Suprapubic skin (tissue), 4 donors: ENCODE measurements around the gene ABCA4. TPM values are rescaled to one million over a fixed set of nuclear protein-coding genes. Genes with fewer than 3 reads are reported as not detected.

Experiments
- DNase-seq, 2 donors: peaks; one replicate each; pipeline ENCODE4 v3.0.0-alpha.2; 2019; ENCODE audit warnings: low spot score in 2 of 2
- H3K27ac ChIP-seq: fragments of 200-600 bp; sonication (generic); one replicate; pipeline ENCODE4 v1.5.1; 2019
- H3K27me3 ChIP-seq: fragments of 200-600 bp; sonication (generic); one replicate; pipeline ENCODE4 v1.5.1; 2019
- H3K36me3 ChIP-seq: fragments of 200-600 bp; sonication (generic); one replicate; pipeline ENCODE4 v1.5.1; 2019
- H3K4me1 ChIP-seq: fragments of 200-600 bp; sonication (generic); one replicate; pipeline ENCODE4 v1.5.1; 2019
- H3K4me3 ChIP-seq: fragments of 200-600 bp; sonication (generic); one replicate; pipeline ENCODE4 v1.5.1; 2019; ENCODE audit warnings: mild to moderate bottlenecking
- H3K9me3 ChIP-seq: fragments of 200-600 bp; sonication (generic); one replicate; pipeline ENCODE4 v1.5.1; 2019
- CTCF ChIP-seq, 2 donors: fragments of 200-600 bp in 1 of 2; fragments of 450-650 bp in 1 of 2; sonication (generic) in 1 of 2; IDR thresholded peaks; one replicate each; pipeline ENCODE4 v1.5.1; 2016 to 2019; ENCODE audit warnings: antibody characterized with exemption in 2 of 2, mild to moderate bottlenecking in 1 of 2, moderate library complexity in 1 of 2
- EP300 ChIP-seq: sonication (generic); formaldehyde crosslinking; IDR thresholded peaks from one replicate; pipeline ENCODE4 v1.6.1; 2017; ENCODE audit warnings: antibody characterized with exemption
- POLR2A ChIP-seq, 2 donors: fragments of 450-650 bp; IDR thresholded peaks; one replicate each; pipeline ENCODE4 v1.6.1; 2017; ENCODE audit warnings: antibody characterized with exemption in 2 of 2, mild to moderate bottlenecking in 2 of 2, moderate library complexity in 2 of 2
- POLR2AphosphoS5 ChIP-seq, 3 donors: sonication (generic); formaldehyde crosslinking; IDR thresholded peaks; one replicate each; pipeline ENCODE4 v1.6.1; 2017; ENCODE audit warnings: antibody characterized with exemption in 3 of 3
- WGBS: methylation state at CpG from one replicate; pipeline ENCODE4 v1.1.5; 2018; 5-methylcytosine and 5-hydroxymethylcytosine counted together
- total RNA-seq, 4 donors: library from RNA; depleted of rRNA; stranded (reverse); fragments of >200 nt; gene quantifications; one replicate each; pipeline ENCODE4 v1.1.0, GENCODE V29; 2016

The ABCA4 gene
- total RNA-seq, 4 donors from 2014 or later: 2.8 to 6.8 (median 4.3) TPM

- Histone ChIP-seq H3K9me3 (no peaks in the 10 kb centered on the region), H3K4me1 (no peaks in the 10 kb centered on the region), H3K27ac (no peak overlapping the region), H3K4me3 (no peak overlapping the region), H3K27me3 (no peaks in the 10 kb centered on the region), H3K36me3 (no peaks in the 10 kb centered on the region)
- no peak for DNase-seq
- TF ChIP-seq CTCF (IDR thresholded peaks at IDR 0.05) (no peak), POLR2AphosphoS5 (IDR thresholded peaks at IDR 0.05) (no peak), EP300 (no peak), POLR2A (IDR thresholded peaks at IDR 0.05) (no peak)
- WGBS: 78% methylated on average over 8 of the region's 8 CpGs
These were observed 107.5 kb downstream of the ABCA4 start for GRCh38 chr1:94013367-94013878.

GRCh38 chr1:94012708-94013366, 108.1 kb downstream of the ABCA4 start:
- H3K4me3 ChIP-seq: no peak overlapping the region
- H3K36me3 ChIP-seq: no peaks in the 10 kb centered on the region
- H3K27me3 ChIP-seq: no peaks in the 10 kb centered on the region
- no peaks in the 10 kb centered on the region for H3K9me3 ChIP-seq
- no peak for TF ChIP-seq POLR2A (IDR thresholded peaks at IDR 0.05)
- TF ChIP-seq POLR2AphosphoS5 (IDR thresholded peaks at IDR 0.05): no peak
- TF ChIP-seq CTCF (IDR thresholded peaks at IDR 0.05): no peak
- TF ChIP-seq EP300: no peak
- H3K27ac ChIP-seq: no peak overlapping the region
- no peak for DNase-seq
- WGBS: 55% methylated on average over 16 of the region's 19 CpGs
- no peaks in the 10 kb centered on the region for H3K4me1 ChIP-seq

- Histone ChIP-seq H3K36me3 (no peaks in the 10 kb centered on the region), H3K4me3 (no peak overlapping the region), H3K9me3 (no peaks in the 10 kb centered on the region), H3K4me1 (no peaks in the 10 kb centered on the region), H3K27ac (no peak overlapping the region), H3K27me3 (no peaks in the 10 kb centered on the region)
- no peak for TF ChIP-seq EP300
- no peak for TF ChIP-seq POLR2AphosphoS5 (IDR thresholded peaks at IDR 0.05)
- TF ChIP-seq POLR2A (IDR thresholded peaks at IDR 0.05): no peak
- no peak for TF ChIP-seq CTCF (IDR thresholded peaks at IDR 0.05)
- DNase-seq: no peak
- 89% methylated on average over 5 of the region's 6 CpGs for WGBS
These were observed 109.0 kb downstream of the ABCA4 start for GRCh38 chr1:94011709-94012595.

GRCh38 chr1:94011129-94011528, 109.8 kb downstream of the ABCA4 start:
- H3K9me3 ChIP-seq: no peaks in the 10 kb centered on the region
- H3K4me3 ChIP-seq: no peak overlapping the region
- TF ChIP-seq CTCF (IDR thresholded peaks at IDR 0.05): no peak
- TF ChIP-seq EP300: no peak
- no peak for TF ChIP-seq POLR2A (IDR thresholded peaks at IDR 0.05)
- TF ChIP-seq POLR2AphosphoS5 (IDR thresholded peaks at IDR 0.05): no peak
- H3K36me3 ChIP-seq: no peaks in the 10 kb centered on the region
- 93% methylated on average over 3 of the region's 8 CpGs for WGBS
- DNase-seq: no peak
- no peaks in the 10 kb centered on the region for H3K4me1 ChIP-seq
- H3K27me3 ChIP-seq: no peaks in the 10 kb centered on the region
- no peak overlapping the region for H3K27ac ChIP-seq

- no peaks in the 10 kb centered on the region for H3K36me3 ChIP-seq
- no peaks in the 10 kb centered on the region for H3K27me3 ChIP-seq
- WGBS: 94% methylated on average over 3 of the region's 3 CpGs
- DNase-seq: no peak
- no peak overlapping the region for H3K4me3 ChIP-seq
- TF ChIP-seq EP300: no peak
- TF ChIP-seq POLR2A (IDR thresholded peaks at IDR 0.05): no peak
- no peak for TF ChIP-seq CTCF (IDR thresholded peaks at IDR 0.05)
- no peak for TF ChIP-seq POLR2AphosphoS5 (IDR thresholded peaks at IDR 0.05)
- H3K9me3 ChIP-seq: no peaks in the 10 kb centered on the region
- no peak overlapping the region for H3K27ac ChIP-seq
- H3K4me1 ChIP-seq: no peaks in the 10 kb centered on the region
These were observed 111.6 kb downstream of the ABCA4 start for GRCh38 chr1:94009304-94009703.
